HepG2 (cell line): ENCODE data around the gene DENND1C. TPM values are rescaled to one million over a fixed set of nuclear protein-coding genes. Genes with fewer than 3 reads are reported as not detected.

ENCODE experiments used
- CENPX ChIP-seq: sonication (generic); formaldehyde crosslinking; IDR thresholded peaks from 2 replicates; pipeline ENCODE4 v1.9.0; 2021; ENCODE audit warnings: mild to moderate bottlenecking, missing genetic modification reagents, moderate library complexity
- HDAC1 ChIP-seq: sonication (generic); formaldehyde crosslinking; IDR thresholded peaks from 2 replicates; pipeline ENCODE4 v1.5.1; 2020; ENCODE audit warnings: mild to moderate bottlenecking, missing genetic modification reagents
- HDAC2 ChIP-seq: sonication (generic); formaldehyde crosslinking; IDR thresholded peaks from 2 replicates; pipeline ENCODE4 v1.4.0; 2020; ENCODE audit warnings: missing genetic modification reagents
- IRX3 ChIP-seq: sonication (generic); formaldehyde crosslinking; IDR thresholded peaks from 2 replicates; pipeline ENCODE4 v1.8.1; 2023; ENCODE audit warnings: mild to moderate bottlenecking, low read depth, missing genetic modification reagents, borderline replicate concordance
- KAT8 ChIP-seq: IDR thresholded peaks from 2 replicates; pipeline ENCODE4 v1.6.1; 2016; ENCODE audit warnings: missing genetic modification reagents, missing compliant biosample characterization
- MEIS2 ChIP-seq: sonication (generic); formaldehyde crosslinking; IDR thresholded peaks from 2 replicates; pipeline ENCODE4 v1.9.0; 2021; ENCODE audit warnings: mild to moderate bottlenecking, missing genetic modification reagents
- MNT ChIP-seq: fragments of 450-650 bp; IDR thresholded peaks from 2 replicates; pipeline ENCODE4 v1.6.1; 2016
- MYC ChIP-seq: sonication (generic); formaldehyde crosslinking; IDR thresholded peaks from 2 replicates; pipeline ENCODE4 v1.9.0; 2021; ENCODE audit warnings: missing genetic modification reagents, borderline replicate concordance
- NFKB2 ChIP-seq: sonication (generic); formaldehyde crosslinking; IDR thresholded peaks from 2 replicates; pipeline ENCODE4 v1.4.0; 2020; ENCODE audit warnings: missing genetic modification reagents, borderline replicate concordance
- NPAS2 ChIP-seq: sonication (generic); formaldehyde crosslinking; IDR thresholded peaks from 2 replicates; pipeline ENCODE4 v1.8.0; 2022; ENCODE audit warnings: mild to moderate bottlenecking, missing genetic modification reagents, borderline replicate concordance
- POLR2AphosphoS5 ChIP-seq: IDR thresholded peaks from 2 replicates; pipeline ENCODE4 v1.6.1; 2012; ENCODE audit warnings: low read depth, low read length
- RBM39 ChIP-seq: fragments of 200-400 bp; formaldehyde crosslinking; IDR thresholded peaks from one replicate; pipeline ENCODE4 v1.6.1; 2018; ENCODE audit warnings: antibody characterized with exemption, mild to moderate bottlenecking, low read depth, low read length; ENCODE audit not compliant: poor library complexity, severe bottlenecking
- RNF2 ChIP-seq: fragments of 450-650 bp; conservative IDR thresholded peaks from 2 replicates; pipeline ENCODE4 v1.6.1; 2016; ENCODE audit warnings: low read depth
- SP1 ChIP-seq, 2 experiments: fragments of 450-650 bp in 1 of 2; sonication (generic) in 1 of 2; formaldehyde crosslinking in 1 of 2; IDR thresholded peaks; 2 replicates each; pipeline versions ENCODE4 v1.4.0 to v1.6.1; 2016 to 2020; ENCODE audit warnings: missing genetic modification reagents in 1 of 2
- SYNCRIP ChIP-seq: fragments of 200-400 bp; formaldehyde crosslinking; IDR thresholded peaks from 2 replicates; pipeline ENCODE4 v1.6.1; 2018; ENCODE audit warnings: mild to moderate bottlenecking, low read depth, low read length; ENCODE audit not compliant: insufficient read depth
- TOPORS ChIP-seq: sonication (generic); formaldehyde crosslinking; IDR thresholded peaks from 2 replicates; pipeline ENCODE4 v1.8.0; 2023; ENCODE audit warnings: mild to moderate bottlenecking, missing genetic modification reagents
- XRCC5 ChIP-seq: fragments of 200-400 bp; formaldehyde crosslinking; optimal IDR thresholded peaks from 2 replicates; pipeline ENCODE3; 2017; ENCODE audit warnings: mild to moderate bottlenecking, low read length
- ZNF570 ChIP-seq: sonication (generic); formaldehyde crosslinking; IDR thresholded peaks from 2 replicates; pipeline ENCODE4 v1.4.0; 2020; ENCODE audit warnings: mild to moderate bottlenecking, missing genetic modification reagents, borderline replicate concordance
- ZNF609 ChIP-seq: sonication (generic); formaldehyde crosslinking; IDR thresholded peaks from 2 replicates; pipeline ENCODE4 v1.4.0; 2020; ENCODE audit warnings: mild to moderate bottlenecking, missing genetic modification reagents, borderline replicate concordance
- ZNF724P ChIP-seq: sonication (generic); formaldehyde crosslinking; IDR thresholded peaks from 2 replicates; pipeline ENCODE4 v1.8.0; 2022; ENCODE audit warnings: missing genetic modification reagents, borderline replicate concordance
- ZSCAN31 ChIP-seq: sonication (generic); formaldehyde crosslinking; IDR thresholded peaks from 2 replicates; pipeline ENCODE4 v1.5.0; 2020; ENCODE audit warnings: low read depth, mild to moderate bottlenecking, missing genetic modification reagents
- polyA plus RNA-seq, 8 experiments: library from polyadenylated mRNA; depleted of rRNA in 3 of 8; stranded (reverse) in 7 of 8; unstranded in 1 of 8; fragments of >200 nt; fragmentation: Illumina TruSeq in 4 of 8; extraction: Trizol in 4 of 8; gene quantifications; 2 replicates each; pipeline versions ENCODE4 v1.2.1 to v1.2.3, GENCODE V29; 2011 to 2016; ENCODE audit warnings: low read depth in 4 of 8, missing spikeins in 1 of 8, mixed read lengths in 1 of 8; ENCODE audit not compliant: insufficient read depth in 1 of 8
- total RNA-seq, 5 experiments: library from RNA; depleted of rRNA; stranded (reverse); fragments of >200 nt; fragmentation: Illumina TruSeq; extraction: Trizol; gene quantifications; 2 replicates each; pipeline ENCODE4 v1.2.3, GENCODE V29; 2016; ENCODE audit warnings: low read depth in 1 of 5
- TF ChIP-seq, protein P1 (sequence below): sonication (generic); formaldehyde crosslinking; IDR thresholded peaks from 2 replicates; pipeline ENCODE4 v1.4.0; 2020; ENCODE audit warnings: missing genetic modification reagents, borderline replicate concordance

Gene DENND1C
- total and polyA plus RNA-seq, 2 of the 13 experiments (the other 11 are each of a cell fraction or from before 2014, with no cell fraction given): 0.04 to 0.73 TPM

GRCh38 chr19:6464070-6464873 lies 17.3 kb downstream of the DENND1C start, which contains the start of gene CRB3 (continued):
- TF ChIP-seq, protein P1, sequence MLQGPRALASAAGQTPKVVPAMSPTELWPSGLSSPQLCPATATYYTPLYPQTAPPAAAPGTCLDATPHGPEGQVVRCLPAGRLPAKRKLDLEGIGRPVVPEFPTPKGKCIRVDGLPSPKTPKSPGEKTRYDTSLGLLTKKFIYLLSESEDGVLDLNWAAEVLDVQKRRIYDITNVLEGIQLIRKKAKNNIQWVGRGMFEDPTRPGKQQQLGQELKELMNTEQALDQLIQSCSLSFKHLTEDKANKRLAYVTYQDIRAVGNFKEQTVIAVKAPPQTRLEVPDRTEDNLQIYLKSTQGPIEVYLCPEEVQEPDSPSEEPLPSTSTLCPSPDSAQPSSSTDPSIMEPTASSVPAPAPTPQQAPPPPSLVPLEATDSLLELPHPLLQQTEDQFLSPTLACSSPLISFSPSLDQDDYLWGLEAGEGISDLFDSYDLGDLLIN (CRISPR knock-in tag): no peak
- 0 out of 2 replicates have a peak, but pooled peaks have one; percentile 51 for TF ChIP-seq ZSCAN31 (CRISPR knock-in tag)
- TF ChIP-seq HDAC2 (CRISPR knock-in tag): peak; percentile 18; the same call in 1 of the 2 replicates
- TF ChIP-seq SYNCRIP: no peak
- no peak for TF ChIP-seq NPAS2 (CRISPR knock-in tag)
- TF ChIP-seq RBM39: peak; percentile 71
- no peak for TF ChIP-seq ZNF724P (CRISPR knock-in tag)
- TF ChIP-seq XRCC5: peak; percentile 15
- no peak for TF ChIP-seq RNF2
- no peak for TF ChIP-seq CENPX (CRISPR knock-in tag)
- TF ChIP-seq HDAC1: peak; percentile 63
- TF ChIP-seq MEIS2 (CRISPR knock-in tag): 0 out of 2 replicates have a peak, but pooled peaks have one; percentile 47
- TF ChIP-seq POLR2AphosphoS5: peak; percentile 38; the same call in 1 of the 2 replicates
- no peak for TF ChIP-seq ZNF570 (CRISPR knock-in tag)
- peak; percentile 38; the same call in 1 of the 2 replicates for TF ChIP-seq NFKB2 (CRISPR knock-in tag)
- TF ChIP-seq ZNF609: no peak
- TF ChIP-seq MNT: no peak
- TF ChIP-seq IRX3 (CRISPR knock-in tag): 0 out of 2 replicates have a peak, but pooled peaks have one; percentile 53
- peak; percentile 55 for TF ChIP-seq KAT8 (CRISPR knock-in tag)
- no peak for TF ChIP-seq SP1 (IDR thresholded peaks at IDR 0.05)
- peak; percentile 66 for TF ChIP-seq SP1 (CRISPR knock-in tag; IDR thresholded peaks at IDR 0.05)
- TF ChIP-seq MYC (CRISPR knock-in tag): peak; percentile 32; the same call in 1 of the 2 replicates
- 0 out of 2 replicates have a peak, but pooled peaks have one; percentile 25 for TF ChIP-seq TOPORS
